Stimulated activated CD4-positive, alpha-beta T cell treated with anti-CD3 and anti-CD28 coated beads, TNF-alpha, amount 100 ng/mL, for 24 hours (primary cell): Measurements from ENCODE around the gene MAGEL2.

Experiments used
- DNase-seq, 3 experiments: peaks; one replicate each; pipeline ENCODE4 v3.0.0-alpha.2; 2020; ENCODE audit warnings: low read depth in 3 of 3

Gene MAGEL2

DNA sequence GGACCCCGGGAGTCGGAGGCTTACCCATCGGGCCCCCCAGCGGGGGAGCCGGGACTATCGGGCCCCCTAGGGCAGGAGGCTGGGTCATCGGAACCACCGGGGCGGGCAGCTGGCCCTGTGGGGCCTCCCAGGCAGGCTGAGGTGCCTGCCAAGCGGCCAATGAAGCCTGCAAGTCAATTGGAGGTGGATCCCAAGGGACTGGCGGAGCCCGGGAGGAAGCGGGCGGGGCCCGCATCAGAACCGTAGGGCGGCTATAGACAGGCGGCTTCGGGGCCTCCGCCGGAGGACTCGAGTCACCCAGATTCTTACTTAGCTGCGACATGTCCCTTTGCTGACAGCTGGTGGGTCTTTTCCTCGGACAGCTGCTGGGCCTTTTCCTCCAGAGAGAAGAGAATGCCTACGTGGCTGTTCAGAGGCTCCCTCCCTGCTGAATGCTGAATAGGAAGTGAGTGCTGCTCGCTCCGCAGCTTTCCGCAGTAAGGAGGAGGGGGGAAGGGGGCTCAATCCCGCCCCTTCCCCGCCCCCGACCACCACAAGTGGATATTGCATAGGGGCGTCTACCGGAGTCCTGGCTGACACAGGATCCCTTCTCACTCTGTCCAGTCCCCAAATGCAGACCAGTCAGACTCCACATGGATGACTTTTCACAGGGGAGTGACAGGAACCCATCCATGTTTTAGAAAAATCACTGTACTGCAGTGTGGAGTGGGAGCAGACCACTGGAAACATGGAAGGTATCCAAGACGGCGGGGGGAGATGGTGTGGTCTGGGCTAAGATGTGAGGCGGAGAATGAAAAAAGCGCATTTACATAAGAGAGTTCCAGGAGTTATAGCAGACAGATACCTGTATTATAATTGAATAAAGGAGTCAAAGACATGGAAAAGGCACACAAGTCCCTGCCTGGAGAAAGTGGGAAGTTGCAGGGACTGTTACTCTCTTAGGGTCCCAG lies at the start of gene MAGEL2:
Gene MAGEL2 (minus strand): TSS at position 447 of the 950 bp plus-strand sequence. CDS start 125 bp downstream, at position 322.
- DNase-seq: no peak

- no peak for DNase-seq
These were observed 47.6 kb upstream of the MAGEL2 start for GRCh38 chr15:23695282-23695681.

GRCh38 chr15:23694592-23694991 lies 46.9 kb upstream of the MAGEL2 start:
- DNase-seq: no peak

DNA sequence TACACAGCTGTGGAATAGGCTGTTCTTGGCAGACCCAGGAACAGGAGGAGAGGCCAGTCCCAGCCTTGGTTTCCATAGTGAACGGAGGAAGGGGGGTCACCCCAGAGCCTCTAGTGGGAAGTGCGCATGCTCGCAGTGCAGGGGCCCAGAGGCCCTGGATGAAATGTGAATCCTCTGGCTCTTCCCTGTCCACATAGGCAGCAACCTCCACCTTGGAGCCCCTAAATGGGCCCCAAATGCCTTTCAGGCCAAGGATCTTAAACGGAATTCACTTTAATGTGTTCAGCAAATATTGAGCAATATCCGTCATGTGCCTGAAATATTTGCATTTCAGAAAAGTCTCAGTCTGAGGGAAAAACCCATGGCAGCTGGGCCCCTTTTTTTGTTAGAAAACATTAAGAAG lies 42.8 kb upstream of the MAGEL2 start:
- no peak for DNase-seq

DNA sequence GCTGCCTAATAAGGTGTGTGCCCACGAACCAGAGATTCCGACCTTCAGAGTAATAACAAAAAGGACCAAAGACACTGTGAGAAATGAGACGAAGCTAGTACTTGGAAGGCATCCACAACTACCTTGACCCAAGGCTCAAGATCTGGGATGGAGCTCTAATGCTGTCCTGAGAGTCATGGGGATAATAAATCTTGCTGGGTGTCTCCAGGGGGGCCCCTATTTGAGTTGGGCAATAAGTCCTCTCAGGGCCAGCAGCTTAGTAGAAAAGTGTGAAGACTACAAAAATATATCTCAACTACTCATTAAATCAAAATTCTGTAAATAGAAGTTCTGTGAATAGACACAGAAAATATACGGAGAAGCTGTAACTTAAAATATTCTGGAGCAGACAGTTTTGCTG lies 42.3 kb upstream of the MAGEL2 start:
- no peak for DNase-seq

DNA sequence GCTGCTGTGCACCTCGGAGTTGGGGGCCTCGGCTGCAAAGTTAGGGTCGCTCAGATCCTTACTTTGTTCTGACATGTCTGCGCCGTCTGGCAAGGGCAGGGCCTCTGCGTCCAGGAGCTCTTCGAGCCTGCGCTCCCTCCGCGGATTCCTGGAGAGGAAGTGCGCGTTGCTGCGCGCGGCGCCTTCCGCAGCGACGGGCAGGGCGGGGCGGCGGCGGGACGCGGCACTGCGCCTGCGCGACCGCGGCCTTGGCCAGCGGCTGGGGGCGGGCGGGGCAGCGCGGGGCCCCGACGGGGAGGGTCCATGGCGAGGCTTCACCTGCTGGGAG lies 39.4 kb upstream of the MAGEL2 start, which contains the start of gene NDN:
Gene NDN (minus strand): TSS at position 163 of the 328 bp plus-strand sequence. CDS start 88 bp downstream, at position 75.
- peak in 1 of 3 experiments; percentile 11 for DNase-seq

- no peak for DNase-seq
These were observed 38.9 kb upstream of the MAGEL2 start for GRCh38 chr15:23686466-23687142.

DNA sequence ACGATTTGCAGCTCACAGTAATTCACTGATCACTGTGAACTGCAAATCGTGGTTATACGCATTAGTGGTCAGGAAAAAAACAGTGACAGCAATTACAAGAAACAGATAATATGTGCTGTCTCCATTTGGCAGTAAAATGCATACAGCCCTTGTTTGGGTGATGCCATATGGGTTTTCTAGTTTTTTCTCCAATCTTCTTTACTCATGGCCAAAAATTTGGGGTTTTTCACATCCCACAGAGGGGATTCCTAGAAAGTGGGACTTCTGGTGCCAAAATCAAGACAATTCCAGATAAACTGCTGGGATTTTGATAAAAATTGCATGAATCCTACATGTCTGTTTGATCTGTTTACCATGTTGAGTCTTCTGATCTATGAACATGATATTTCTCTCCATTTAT lies 23.8 kb upstream of the MAGEL2 start:
- DNase-seq: no peak

GRCh38 chr15:23670970-23671369 lies 23.3 kb upstream of the MAGEL2 start:
- no peak for DNase-seq

- no peak for DNase-seq
These were observed 15.6 kb upstream of the MAGEL2 start for GRCh38 chr15:23663232-23663631.

GRCh38 chr15:23648920-23649515 lies 1.4 kb upstream of the MAGEL2 start:
- DNase-seq: peak in 1 of 3 experiments; percentile 26

DNA sequence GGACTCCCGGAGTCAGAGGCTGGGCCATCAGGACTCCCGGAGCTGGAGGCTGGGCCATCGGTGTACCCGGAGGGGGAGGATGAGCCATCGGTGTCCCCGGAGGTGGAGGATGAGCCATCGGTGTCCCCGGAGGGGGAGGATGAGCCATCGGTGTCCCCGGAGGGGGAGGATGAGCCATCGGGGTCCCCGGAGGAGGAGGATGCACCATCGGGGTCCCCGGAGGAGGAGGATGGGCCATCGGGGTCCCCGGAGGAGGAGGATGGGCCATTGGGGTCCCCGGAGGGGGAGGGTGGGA lies 719 bp downstream of the MAGEL2 start:
- DNase-seq: no peak

DNA sequence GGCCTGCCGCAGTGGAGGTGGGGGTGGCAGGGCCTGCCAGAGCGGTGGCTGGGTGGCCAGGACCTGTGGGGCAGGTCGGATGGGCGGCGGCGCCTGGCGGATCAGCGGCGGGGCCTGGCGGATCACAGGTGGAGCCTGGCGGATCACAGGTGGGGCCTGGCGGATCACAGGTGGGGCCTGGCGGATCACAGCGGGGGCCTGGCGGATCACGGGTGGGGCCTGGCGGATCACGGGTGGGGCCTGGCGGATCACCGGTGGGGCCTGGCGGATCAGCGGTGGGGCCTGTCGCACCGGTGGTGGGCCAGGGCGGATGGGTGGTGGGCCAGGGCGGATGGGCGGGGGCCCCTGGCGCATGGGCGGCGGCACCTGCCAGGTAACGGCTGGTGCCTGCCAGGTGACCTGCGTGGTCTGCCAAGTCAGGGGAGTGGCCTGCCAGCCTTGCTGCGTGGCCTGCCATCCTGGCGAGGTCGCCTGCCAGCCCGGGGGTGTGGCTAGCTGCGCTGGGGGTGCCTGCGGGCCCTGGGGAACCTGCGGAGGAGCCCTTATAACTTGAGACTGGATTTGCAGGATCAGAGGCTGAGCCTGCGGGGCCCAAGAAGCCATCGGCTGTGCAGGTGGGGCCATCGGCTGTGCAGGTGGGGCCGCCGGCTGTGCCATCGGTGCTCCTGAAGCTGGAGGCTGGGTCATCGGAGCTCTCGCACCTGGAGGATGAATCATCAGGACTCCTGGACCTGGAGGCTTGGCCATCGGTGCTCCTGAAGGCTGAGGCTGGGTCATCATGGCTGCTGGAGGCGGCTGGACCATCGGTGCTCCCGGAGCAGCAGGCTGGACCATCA lies 1.3 kb downstream of the MAGEL2 start:
- DNase-seq: no peak

GRCh38 chr15:23645371-23646164 lies 2.1 kb downstream of the MAGEL2 start:
- DNase-seq: no peak

- no peak for DNase-seq
These were observed 2.8 kb downstream of the MAGEL2 start for GRCh38 chr15:23644829-23645228.

GRCh38 chr15:23642413-23643044 lies 5.1 kb downstream of the MAGEL2 start:
- peak in 1 of 3 experiments; percentile 31 for DNase-seq

DNA sequence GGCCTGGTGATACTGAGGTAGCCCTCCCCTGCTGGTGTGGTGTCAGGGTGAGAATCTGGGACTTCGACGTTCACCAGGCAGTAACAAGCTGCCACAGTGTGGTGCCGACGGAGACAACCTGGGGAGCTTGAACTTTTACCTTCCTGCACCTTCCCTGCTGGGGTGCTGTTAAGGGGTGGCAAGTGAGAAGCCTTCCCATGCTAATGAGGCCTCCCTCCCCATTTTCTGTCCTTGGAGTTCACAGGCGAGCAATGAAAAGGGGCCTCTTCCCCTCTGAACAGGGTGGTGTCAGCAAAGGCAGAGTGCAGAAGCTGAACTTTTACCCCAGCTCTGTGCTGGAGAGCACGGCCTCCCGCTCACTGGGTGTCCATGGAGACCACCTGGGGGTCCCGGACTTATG lies 13.5 kb downstream of the MAGEL2 start:
- no peak for DNase-seq

DNA sequence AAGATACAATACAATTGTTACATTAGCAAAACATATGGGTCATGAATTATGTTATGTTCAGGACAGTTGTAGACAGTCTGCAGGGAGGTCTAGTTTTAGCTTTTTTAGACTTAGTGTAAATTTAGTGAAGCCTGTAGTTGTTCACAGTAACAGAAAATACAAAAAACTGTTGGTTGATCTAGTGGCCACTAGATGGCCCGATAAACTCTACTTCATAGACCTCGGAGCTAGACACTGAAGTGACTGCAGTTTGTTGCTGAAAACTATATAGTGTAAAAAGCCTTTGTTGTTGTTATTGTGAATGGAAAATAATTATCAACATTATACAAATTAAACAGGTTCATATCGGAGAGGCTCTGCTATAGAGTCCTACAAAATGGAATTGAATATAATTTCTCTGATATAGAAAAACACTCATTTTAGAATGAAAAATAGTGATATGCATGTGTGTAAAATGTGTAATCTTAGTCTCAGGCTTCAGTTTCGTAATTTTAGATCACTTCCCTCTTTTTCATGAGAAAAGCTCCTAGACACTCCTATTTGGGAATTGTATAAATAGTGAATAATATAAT lies 18.3 kb downstream of the MAGEL2 start:
- no peak for DNase-seq

- no peak for DNase-seq
These were observed 18.9 kb downstream of the MAGEL2 start for GRCh38 chr15:23628612-23629233.

- DNase-seq: no peak
These were observed 31.1 kb downstream of the MAGEL2 start for GRCh38 chr15:23616536-23616935.
